UCSD-AML1 (cell line): ENCODE results near the gene PLD6.
A peak's percentile ranks its signal among the peaks of the same experiment; 100 is the strongest.

Experiments used
- DNase-seq: peaks from one replicate; lab custom pipeline; 2025; ENCODE audit not compliant: unreplicated experiment; lab: John Stamatoyannopoulos, UW

Gene PLD6

GRCh38 chr17:17227608-17228520 lies 21.7 kb upstream of the PLD6 start:
- no peak for DNase-seq

GRCh38 chr17:17226451-17227265 lies 20.5 kb upstream of the PLD6 start:
- no peak for DNase-seq

DNA sequence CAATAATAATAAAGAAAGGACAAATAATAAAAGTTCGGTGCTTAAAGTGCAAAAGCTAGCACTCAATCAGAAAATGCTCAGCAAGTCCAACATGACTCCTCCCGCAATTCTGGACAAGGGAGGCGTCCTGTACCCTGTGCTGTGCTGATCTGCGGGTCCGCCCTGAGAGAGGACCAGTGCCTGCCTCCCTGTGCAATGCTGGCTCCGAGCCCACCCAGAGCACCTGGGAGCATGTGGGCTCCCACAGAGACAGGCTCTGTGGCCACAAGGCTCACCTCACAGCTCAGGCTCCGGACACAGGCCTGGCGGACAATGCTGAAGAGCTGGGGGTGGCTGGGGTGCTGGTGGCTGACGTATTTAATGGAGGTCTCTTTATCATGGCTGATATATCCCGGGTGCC lies 19.8 kb upstream of the PLD6 start:
- no peak for DNase-seq

GRCh38 chr17:17224137-17224536 lies 18.0 kb upstream of the PLD6 start:
- no peak for DNase-seq

GRCh38 chr17:17223736-17224135 lies 17.6 kb upstream of the PLD6 start:
- DNase-seq = no peak

DNA sequence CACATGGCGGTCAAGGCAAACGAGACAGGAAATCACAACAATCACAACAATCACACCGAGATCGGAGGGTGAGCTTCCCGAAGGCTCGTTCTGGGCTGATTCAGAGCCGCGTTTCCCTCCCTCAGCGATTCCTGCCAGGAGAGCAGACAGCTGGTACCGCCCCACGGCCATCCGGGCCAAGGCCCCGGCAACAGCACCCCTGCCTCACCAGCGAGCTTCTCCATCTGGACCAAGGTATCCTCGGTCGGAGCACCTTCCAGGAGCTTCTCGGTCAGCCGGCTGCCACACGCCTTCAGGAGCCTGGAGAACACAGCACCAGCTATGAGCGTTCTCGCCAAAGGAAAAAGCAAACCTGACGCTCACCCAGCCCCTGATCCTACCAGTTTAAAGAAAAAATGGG lies 15.2 kb upstream of the PLD6 start:
- no peak for DNase-seq

DNA sequence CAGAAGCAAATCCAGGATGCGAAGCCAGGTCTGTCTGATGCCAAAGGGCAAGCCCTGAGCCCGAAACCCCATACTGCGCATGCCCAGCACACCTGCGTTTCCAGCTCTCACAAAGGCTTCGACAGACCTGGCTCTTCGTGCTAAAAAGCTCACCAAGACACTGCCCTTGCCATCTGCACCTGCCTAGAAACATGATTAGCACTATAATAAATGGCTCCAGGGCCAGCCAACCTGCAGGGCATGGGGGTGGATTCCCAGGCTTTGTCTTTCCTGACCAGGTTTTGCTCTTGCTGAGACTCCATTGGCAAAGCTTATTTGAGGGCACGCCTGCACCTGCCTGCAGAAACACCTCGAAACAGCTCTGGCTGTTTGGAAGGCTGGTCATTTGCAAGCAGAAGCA lies 14.4 kb upstream of the PLD6 start:
- no peak for DNase-seq

GRCh38 chr17:17217995-17218394 lies 11.9 kb upstream of the PLD6 start:
- DNase-seq = no peak

GRCh38 chr17:17216776-17217175 lies 10.6 kb upstream of the PLD6 start:
- DNase-seq = no peak

DNA sequence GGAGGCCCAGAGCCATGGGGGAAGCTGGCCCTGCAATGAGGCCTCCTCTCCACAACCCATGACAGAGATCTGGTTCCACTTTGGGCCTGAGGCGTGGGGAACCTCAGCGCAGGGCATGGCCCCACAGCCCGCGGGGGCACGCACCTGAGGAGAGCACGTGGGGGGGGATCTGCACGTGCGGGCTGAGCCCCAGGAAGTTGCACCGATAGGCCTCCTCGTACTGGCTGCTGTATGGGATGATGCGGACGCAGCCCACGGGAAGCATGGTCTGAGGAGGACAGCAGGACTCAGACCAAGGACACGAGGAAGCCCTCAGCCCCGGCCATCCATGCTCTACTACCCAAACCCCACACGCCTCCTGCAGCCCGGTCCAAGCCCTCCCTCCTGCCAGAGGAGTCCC lies 10.1 kb upstream of the PLD6 start:
- no peak for DNase-seq

DNA sequence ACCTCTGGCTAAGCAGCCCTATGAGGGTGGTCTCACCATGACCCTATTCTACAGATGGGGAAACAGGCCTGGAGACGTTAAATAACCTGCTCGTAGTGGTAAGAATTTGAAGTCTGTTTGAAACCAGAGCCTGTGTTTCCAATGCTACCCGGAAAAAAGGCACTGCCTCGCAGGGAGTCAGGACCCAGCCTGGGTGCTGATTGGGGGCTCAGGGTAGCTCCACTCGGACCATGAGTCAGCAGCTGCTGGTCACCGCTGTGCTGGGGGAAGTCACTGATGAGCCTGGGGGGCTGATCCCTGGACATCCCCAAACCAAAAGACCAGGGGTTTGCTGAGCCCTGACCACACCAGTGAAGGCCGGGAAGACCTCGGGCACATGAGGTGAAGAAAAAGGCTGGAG lies 9.4 kb upstream of the PLD6 start:
- no peak for DNase-seq

DNA sequence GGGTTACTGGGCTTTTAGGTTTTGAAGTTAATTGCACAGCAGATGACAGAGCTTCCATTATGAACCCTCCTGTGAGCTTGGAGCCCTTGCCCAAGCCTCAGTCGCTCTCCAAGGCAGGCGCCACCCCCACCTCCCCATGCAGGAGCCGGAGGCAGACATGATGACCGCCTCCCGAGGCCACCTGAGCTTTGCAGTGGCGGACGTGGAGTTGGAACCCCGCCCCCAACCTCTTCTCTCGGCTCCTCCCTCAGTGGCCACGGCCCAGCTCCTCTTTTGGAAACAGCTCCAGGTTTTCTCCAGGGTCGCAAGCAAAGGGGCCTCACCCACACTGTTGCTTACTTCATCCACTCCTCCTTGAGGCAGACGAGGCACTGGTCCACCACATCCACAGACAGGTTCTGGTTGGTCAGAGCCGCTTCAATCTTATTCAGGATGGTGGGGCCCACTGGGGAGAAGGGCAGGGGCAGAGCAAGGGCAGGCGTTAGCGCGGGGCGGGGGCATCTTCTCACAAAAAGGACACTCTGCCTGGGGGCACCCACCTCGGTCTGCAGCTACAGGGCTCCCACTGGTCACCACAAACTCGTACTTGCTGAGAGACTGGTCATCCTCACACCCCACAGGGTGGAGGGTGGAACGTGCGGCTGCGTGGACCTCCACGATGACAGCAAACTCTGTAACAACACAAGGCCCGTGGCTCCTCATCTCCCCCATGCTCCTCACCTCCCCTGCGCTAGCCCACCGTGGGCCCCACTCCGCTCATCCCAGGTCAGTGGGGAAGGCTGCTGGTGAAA lies 8.7 kb upstream of the PLD6 start:
- no peak for DNase-seq

GRCh38 chr17:17213775-17214174 lies 7.6 kb upstream of the PLD6 start:
- no peak for DNase-seq

- DNase-seq = no peak
Measured at GRCh38 chr17:17207998-17208397, 1.9 kb upstream of the PLD6 start.

DNA sequence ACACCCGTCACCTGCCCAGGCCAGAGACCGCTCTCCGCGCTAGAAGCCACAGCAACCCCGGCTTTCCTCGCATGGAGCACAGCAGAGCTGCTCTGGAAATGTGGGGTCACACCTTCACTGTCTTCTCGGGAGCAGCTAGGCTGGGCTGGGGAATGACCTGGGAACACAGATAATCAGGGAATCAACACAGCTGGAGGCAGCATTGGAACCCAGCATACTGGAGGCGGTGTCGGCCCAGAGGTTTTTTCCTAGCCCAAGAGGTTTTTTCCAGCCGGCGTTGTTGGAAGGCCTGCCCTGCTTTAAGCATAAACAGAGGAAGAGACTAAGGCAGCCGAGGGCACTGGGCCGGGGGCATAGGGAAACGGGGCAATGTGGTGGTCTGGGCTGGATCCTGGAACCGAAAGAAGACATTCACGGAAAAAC lies 791 bp upstream of the PLD6 start:
- DNase-seq = no peak

- peak; percentile 39 for DNase-seq
Measured at GRCh38 chr17:17205368-17206123, 587 bp downstream of the PLD6 start.

GRCh38 chr17:17204635-17205231 lies 1.4 kb downstream of the PLD6 start:
- DNase-seq = no peak

DNA sequence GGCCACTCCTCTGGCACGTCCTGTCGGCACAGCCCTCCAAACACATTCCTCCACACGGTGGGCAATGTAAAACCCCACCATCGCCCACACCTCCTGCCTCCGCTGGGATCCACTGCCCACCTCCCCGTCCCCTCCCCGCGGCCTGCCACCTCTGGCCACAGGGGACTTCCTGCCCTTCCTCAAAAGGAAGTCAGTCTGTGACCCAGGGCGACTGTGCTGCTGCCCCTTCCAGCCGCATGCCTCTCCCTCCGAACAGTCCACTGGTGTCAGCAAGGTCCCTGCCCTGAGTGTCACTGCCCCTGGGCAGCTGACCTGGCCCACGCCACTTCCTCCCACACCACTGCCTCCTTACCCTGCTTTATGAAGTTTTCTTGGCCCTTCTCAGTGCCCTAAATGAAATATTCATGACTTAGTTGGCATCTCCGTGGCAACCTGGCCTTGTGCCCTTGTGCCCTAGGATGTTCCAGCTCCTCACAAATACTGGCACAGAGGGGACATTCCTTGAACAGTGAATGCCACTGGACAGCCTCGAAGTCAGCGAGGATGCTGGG lies 2.0 kb downstream of the PLD6 start:
- peak; percentile 23 for DNase-seq

- DNase-seq = no peak
Measured at GRCh38 chr17:17203173-17203730, 2.9 kb downstream of the PLD6 start.

DNA sequence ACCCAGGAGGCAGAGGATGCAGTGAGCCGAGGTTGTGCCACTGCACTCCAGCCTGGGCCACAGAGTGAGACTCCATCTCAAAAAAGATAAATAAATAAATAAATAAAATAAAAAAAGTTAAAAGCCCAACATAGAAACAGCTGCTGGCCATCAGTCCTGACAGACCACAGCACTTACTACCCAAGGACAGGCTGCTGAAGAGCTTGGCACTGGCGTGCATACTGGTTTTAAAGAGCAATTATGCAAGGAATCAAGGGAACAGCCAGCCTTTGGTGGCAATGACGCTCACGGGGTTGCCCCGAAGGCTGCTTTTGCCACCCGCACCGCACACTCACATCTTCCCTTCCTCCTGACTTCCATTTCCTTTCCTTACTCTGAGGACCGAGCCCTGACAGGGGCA lies 4.2 kb downstream of the PLD6 start:
- DNase-seq = no peak
